ENCODE measurements around the gene WDR76.

Gene WDR76

DNA sequence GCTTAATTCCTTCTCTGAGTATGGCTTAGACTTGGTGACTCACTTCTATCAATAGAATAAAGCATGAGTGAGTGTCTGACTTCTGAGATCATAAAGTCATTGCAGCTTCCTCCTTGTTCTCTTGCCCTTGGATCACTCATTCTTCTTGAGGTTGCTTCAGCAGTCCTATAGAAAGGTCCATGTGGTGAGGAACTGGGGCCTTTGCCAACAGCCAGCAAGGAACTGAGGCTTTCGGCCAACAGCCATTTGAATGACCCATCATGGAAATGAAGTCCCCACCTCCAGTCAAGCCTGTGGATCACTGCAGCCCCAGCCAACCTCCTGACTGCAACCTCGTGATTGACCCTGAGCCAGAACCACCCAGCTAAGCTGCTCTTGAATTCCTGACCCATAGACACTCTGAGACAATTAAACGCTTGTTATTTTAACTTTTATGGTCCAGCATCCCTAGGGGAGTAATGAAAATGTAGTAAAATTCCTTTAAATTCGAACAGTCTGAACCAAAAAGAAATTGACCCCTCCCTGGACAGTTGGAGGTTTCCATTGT is 84.5 kb downstream of the WDR76 start:
- TF ChIP-seq CTCF (IDR thresholded peaks at IDR 0.05; ENCODE audit: extremely low read depth, missing control alignments), result no peak
- no peak for DNase-seq (ENCODE audit: low spot score)

- no peak for TF ChIP-seq CTCF (IDR thresholded peaks at IDR 0.05; ENCODE audit: extremely low read depth, missing control alignments)
- no peak for DNase-seq (ENCODE audit: low spot score)
Measured at GRCh38 chr15:43912208-43912607, 85.4 kb downstream of the WDR76 start.

GRCh38 chr15:43913026-43913780 is 86.4 kb downstream of the WDR76 start:
- no peak for TF ChIP-seq CTCF (IDR thresholded peaks at IDR 0.05; ENCODE audit: extremely low read depth, missing control alignments)
- no peak for DNase-seq (ENCODE audit: low spot score)

DNA sequence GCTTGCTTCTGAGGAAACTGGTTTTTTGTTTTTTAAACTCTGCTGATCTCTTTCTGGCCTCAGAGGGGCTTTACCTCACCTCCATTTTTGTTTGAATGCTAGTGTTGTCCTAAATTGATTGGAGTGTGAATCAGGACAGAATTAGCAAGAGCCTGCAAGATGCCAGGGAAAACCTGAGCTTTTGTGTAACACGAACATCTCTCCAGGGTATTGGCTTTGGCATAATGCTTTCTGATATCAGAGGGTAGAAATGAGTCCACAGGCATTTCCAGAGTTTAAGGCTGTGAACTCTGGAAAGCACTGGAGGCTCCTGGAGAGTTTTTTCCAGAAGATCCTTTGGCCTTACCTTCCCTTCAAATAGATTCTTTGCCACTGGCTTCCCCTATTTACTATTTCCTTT is 87.1 kb downstream of the WDR76 start:
- no peak for TF ChIP-seq CTCF (IDR thresholded peaks at IDR 0.05; ENCODE audit: extremely low read depth, missing control alignments)
- DNase-seq (ENCODE audit: low spot score), result no peak

- TF ChIP-seq CTCF (IDR thresholded peaks at IDR 0.05; ENCODE audit: extremely low read depth, missing control alignments), result no peak
- no peak for DNase-seq (ENCODE audit: low spot score)
Measured at GRCh38 chr15:43915631-43916325, 89.0 kb downstream of the WDR76 start.

- DNase-seq (ENCODE audit: low spot score), result no peak
- no peak for TF ChIP-seq CTCF (IDR thresholded peaks at IDR 0.05; ENCODE audit: extremely low read depth, missing control alignments)
Measured at GRCh38 chr15:43916326-43916660, 89.5 kb downstream of the WDR76 start.

All from GM20000 (cell line).